Body of pancreas (tissue), 4 donors: Measurements from ENCODE around the gene PGC. TPM values are rescaled to one million over a fixed set of nuclear protein-coding genes. Genes with fewer than 3 reads are reported as not detected.
A peak's percentile ranks its signal among the peaks of the same experiment; 100 is the strongest.

Experiments used
- ATAC-seq: fragments of 150-250 bp; one replicate; pipeline ENCODE4 v1.9.1; 2016
- DNase-seq, 4 donors: peaks; one replicate each; pipeline ENCODE4 v3.0.0-alpha.2; 2019
- H3K27ac ChIP-seq, 4 donors: fragments of 200-600 bp; sonication (generic); 1 replicate in 3 of 4; 2 replicates in 1 of 4; pipeline versions ENCODE4 v1.5.1 to v1.6.1; 2016 to 2019; ENCODE audit warnings: mild to moderate bottlenecking in 1 of 4, mixed read lengths in 1 of 4, moderate library complexity in 1 of 4
- H3K27me3 ChIP-seq, 2 donors: fragments of 200-600 bp; sonication (generic); one replicate each; pipeline ENCODE4 v1.6.0; 2016; ENCODE audit warnings: mild to moderate bottlenecking in 1 of 2
- H3K36me3 ChIP-seq, 2 donors: fragments of 200-600 bp; sonication (generic); replicated peaks in 1 of 2; 2 replicates each; pipeline ENCODE4 v1.5.1; 2016; ENCODE audit warnings: low read depth in 2 of 2; ENCODE audit not compliant: insufficient read depth in 1 of 2
- H3K4me1 ChIP-seq: fragments of 200-600 bp; sonication (generic); one replicate; pipeline ENCODE4 v1.6.0; 2016
- H3K4me3 ChIP-seq, 2 donors: fragments of 200-600 bp; sonication (generic); 1 replicate in 1 of 2; 2 replicates in 1 of 2; pipeline ENCODE4 v1.5.1; 2016 to 2019
- H3K9me3 ChIP-seq, 3 donors: fragments of 200-600 bp; sonication (generic); 1 replicate in 2 of 3; 2 replicates in 1 of 3; pipeline ENCODE4 v1.5.1; 2016
- CTCF ChIP-seq, 7 experiments: fragments of 450-650 bp in 4 of 7; fragments of 200-600 bp in 3 of 7; sonication (generic) in 3 of 7; IDR thresholded peaks; one replicate each; pipeline ENCODE4 v1.5.1; 2016 to 2019; ENCODE audit warnings: antibody characterized with exemption in 7 of 7
- POLR2A ChIP-seq, 3 donors: fragments of 450-650 bp; IDR thresholded peaks; one replicate each; pipeline ENCODE4 v1.6.1; 2016; ENCODE audit warnings: antibody characterized with exemption in 3 of 3, mild to moderate bottlenecking in 2 of 3
- WGBS, 2 donors: methylation state at CpG; one replicate each; pipeline ENCODE4 v1.1.5; 2017; 5-methylcytosine and 5-hydroxymethylcytosine counted together
- intact Hi-C: fragments of 100-400 bp; cut with DNase I; formaldehyde crosslinking; loops from one replicate; pipeline ENCODE4 v1.15.1; 2023
- total RNA-seq, 2 donors: library from RNA; depleted of rRNA; stranded (reverse); fragments of >200 nt; gene quantifications; one replicate each; pipeline ENCODE4 v1.1.0, GENCODE V29; 2016

The PGC gene
- total RNA-seq, 2 donors from 2014 or later: 48.8 to 91.1 TPM

GRCh38 chr6:41737591-41738130, 9.5 kb downstream of the PGC start:
- DNase-seq: no peak
- no peaks in the 10 kb centered on the region for H3K9me3 ChIP-seq
- intact Hi-C loops: no loop called here
- WGBS, 2 donors: 89 to 92% methylated on average over 5 to 6 of the region's 6 CpGs
- H3K27me3 ChIP-seq: no peaks in the 10 kb centered on the region
- H3K4me1 ChIP-seq: peaks cover 17% of the 10 kb centered on the region
- ATAC-seq: no peak
- no peak overlapping the region for H3K4me3 ChIP-seq
- no peaks in the 10 kb centered on the region for H3K36me3 ChIP-seq
- no peak for TF ChIP-seq CTCF (IDR thresholded peaks at IDR 0.05)
- TF ChIP-seq POLR2A (IDR thresholded peaks at IDR 0.05): no peak
- H3K27ac ChIP-seq: no peak overlapping the region

- WGBS, 2 donors: 82% methylated on average over 12 to 13 of the region's 13 CpGs
- TF ChIP-seq POLR2A (IDR thresholded peaks at IDR 0.05) (no peak), CTCF (IDR thresholded peaks at IDR 0.05) (no peak)
- Histone ChIP-seq H3K36me3 (no peaks in the 10 kb centered on the region), H3K9me3 (no peaks in the 10 kb centered on the region), H3K27ac (no peak overlapping the region), H3K27me3 (no peaks in the 10 kb centered on the region), H3K4me3 (no peak overlapping the region), H3K4me1 (peaks cover 19% of the 10 kb centered on the region)
- DNase-seq (no peak), ATAC-seq (no peak)
- intact Hi-C loops: no loop called here
Measured at GRCh38 chr6:41736800-41737555, 10.2 kb downstream of the PGC start.

GRCh38 chr6:41736186-41736733, 10.9 kb downstream of the PGC start:
- H3K4me3 ChIP-seq: no peak overlapping the region
- no peak for TF ChIP-seq POLR2A (IDR thresholded peaks at IDR 0.05)
- TF ChIP-seq CTCF (IDR thresholded peaks at IDR 0.05): no peak
- no peaks in the 10 kb centered on the region for H3K27me3 ChIP-seq
- DNase-seq (no peak), ATAC-seq (no peak)
- intact Hi-C loops: no loop called here
- H3K9me3 ChIP-seq: no peaks in the 10 kb centered on the region
- H3K36me3 ChIP-seq: no peaks in the 10 kb centered on the region
- WGBS, 2 donors: 49 to 67% methylated on average over 6 of the region's 6 CpGs
- H3K4me1 ChIP-seq: peaks cover 19% of the 10 kb centered on the region
- no peak overlapping the region for H3K27ac ChIP-seq

GRCh38 chr6:41735427-41736185, 11.6 kb downstream of the PGC start, which contains the start of gene TFEB:
TSS of gene TFEB (minus strand) at chr6:41735608. CDS start at chr6:41691213, 44,395 bp downstream.
- TF ChIP-seq CTCF (IDR thresholded peaks at IDR 0.05) (peak; percentile 81 to 99 (median 96)), POLR2A (IDR thresholded peaks at IDR 0.05) (peak in 1 of 3 donors; percentile 17)
- no peaks in the 10 kb centered on the region for H3K36me3 ChIP-seq
- H3K27me3 ChIP-seq: no peaks in the 10 kb centered on the region
- DNase-seq (peak; percentile 95 to 96 (median 96)), ATAC-seq (peak; percentile 90)
- peak within 1 kb of the TSS; percentile 86 to 91 for H3K4me3 ChIP-seq
- H3K9me3 ChIP-seq: no peaks in the 10 kb centered on the region
- H3K27ac ChIP-seq: peak within 1 kb of the TSS; percentile 79 to 93 (median 86)
- intact Hi-C loops: no loop called here
- WGBS, 2 donors: 6 to 34% methylated on average over 8 to 47 of the region's 50 CpGs
- H3K4me1 ChIP-seq: peaks cover 19% of the 10 kb centered on the region
